Measurements from ENCODE around the gene PRXL2C.

- TF ChIP-seq CTCF (IDR thresholded peaks at IDR 0.05), result no peak
- no peak for TF ChIP-seq HMGXB4 (CRISPR knock-in tag; IDR thresholded peaks at IDR 0.05; ENCODE audit: borderline replicate concordance)
- no peak for TF ChIP-seq KDM1A (IDR thresholded peaks at IDR 0.05; ENCODE audit: low read depth)
- TF ChIP-seq CBX2 (IDR thresholded peaks at IDR 0.05; ENCODE audit: borderline replicate concordance, low read depth), result no peak
- TF ChIP-seq JUNB (IDR thresholded peaks at IDR 0.05), result no peak
- TF ChIP-seq NFE2L2 (conservative IDR thresholded peaks at IDR 0.05; ENCODE audit: low read length), result no peak
- no peak for TF ChIP-seq POLR2A (IDR thresholded peaks at IDR 0.05; ENCODE audit: low read length)
Observed at GRCh38 chr9:96615411-96615810, 39.7 kb downstream of the PRXL2C start.
